ENCODE measurements around the gene SLC7A5.

- TF ChIP-seq FOXK2 (IDR thresholded peaks at IDR 0.05), result no peak
- TF ChIP-seq, protein P1, sequence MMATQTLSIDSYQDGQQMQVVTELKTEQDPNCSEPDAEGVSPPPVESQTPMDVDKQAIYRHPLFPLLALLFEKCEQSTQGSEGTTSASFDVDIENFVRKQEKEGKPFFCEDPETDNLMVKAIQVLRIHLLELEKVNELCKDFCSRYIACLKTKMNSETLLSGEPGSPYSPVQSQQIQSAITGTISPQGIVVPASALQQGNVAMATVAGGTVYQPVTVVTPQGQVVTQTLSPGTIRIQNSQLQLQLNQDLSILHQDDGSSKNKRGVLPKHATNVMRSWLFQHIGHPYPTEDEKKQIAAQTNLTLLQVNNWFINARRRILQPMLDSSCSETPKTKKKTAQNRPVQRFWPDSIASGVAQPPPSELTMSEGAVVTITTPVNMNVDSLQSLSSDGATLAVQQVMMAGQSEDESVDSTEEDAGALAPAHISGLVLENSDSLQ (IDR thresholded peaks at IDR 0.05), result no peak
- no peak for TF ChIP-seq BHLHE40 (IDR thresholded peaks at IDR 0.05; ENCODE audit: borderline replicate concordance)
Measured at GRCh38 chr16:87836844-87837581, 32.3 kb downstream of the SLC7A5 start.

Measured in HEK293T (cell line).